HEK293 (cell line): ENCODE results near the gene SART1.

ENCODE experiments used
- BCL11A ChIP-seq: fragments of 450-650 bp; formaldehyde crosslinking; IDR thresholded peaks from 2 replicates; pipeline ENCODE4 v1.5.1; 2016; ENCODE audit warnings: low read depth, missing biosample characterization, missing genetic modification characterization
- KLF1 ChIP-seq: fragments of 450-650 bp; formaldehyde crosslinking; IDR thresholded peaks from 2 replicates; pipeline ENCODE4 v1.5.1; 2016; ENCODE audit warnings: missing biosample characterization, missing genetic modification characterization
- KLF8 ChIP-seq: fragments of 450-650 bp; formaldehyde crosslinking; IDR thresholded peaks from 2 replicates; pipeline ENCODE4 v1.5.1; 2016; ENCODE audit warnings: missing biosample characterization, missing genetic modification characterization
- KLF9 ChIP-seq: fragments of 450-650 bp; formaldehyde crosslinking; IDR thresholded peaks from 2 replicates; pipeline ENCODE4 v1.5.1; 2016; ENCODE audit warnings: missing biosample characterization, missing genetic modification characterization, low read depth
- OSR2 ChIP-seq: fragments of 450-650 bp; formaldehyde crosslinking; IDR thresholded peaks from 2 replicates; pipeline ENCODE4 v1.5.1; 2016; ENCODE audit warnings: missing biosample characterization, missing genetic modification characterization
- REPIN1 ChIP-seq: fragments of 450-650 bp; formaldehyde crosslinking; IDR thresholded peaks from 2 replicates; pipeline ENCODE4 v1.5.1; 2017; ENCODE audit warnings: missing biosample characterization, missing genetic modification characterization, low read depth
- ZBTB21 ChIP-seq: fragments of 450-650 bp; formaldehyde crosslinking; IDR thresholded peaks from 2 replicates; pipeline ENCODE4 v1.5.1; 2017; ENCODE audit warnings: missing biosample characterization, missing genetic modification characterization
- ZBTB8A ChIP-seq: fragments of 450-650 bp; formaldehyde crosslinking; IDR thresholded peaks from 2 replicates; pipeline ENCODE4 v1.5.1; 2016; ENCODE audit warnings: missing biosample characterization, missing genetic modification characterization
- ZNF112 ChIP-seq: fragments of 450-650 bp; formaldehyde crosslinking; IDR thresholded peaks from 2 replicates; pipeline ENCODE4 v1.5.0; 2017; ENCODE audit warnings: missing biosample characterization, missing genetic modification characterization
- ZNF155 ChIP-seq: fragments of 450-650 bp; formaldehyde crosslinking; IDR thresholded peaks from 2 replicates; pipeline ENCODE4 v1.5.1; 2016; ENCODE audit warnings: missing biosample characterization, missing genetic modification characterization
- ZNF184 ChIP-seq: fragments of 450-650 bp; IDR thresholded peaks from 2 replicates; pipeline ENCODE4 v1.5.1; 2018; ENCODE audit warnings: missing biosample characterization, mild to moderate bottlenecking, missing genetic modification characterization
- ZNF2 ChIP-seq: fragments of 450-650 bp; formaldehyde crosslinking; IDR thresholded peaks from 2 replicates; pipeline ENCODE4 v1.5.1; 2016; ENCODE audit warnings: missing biosample characterization, missing genetic modification characterization
- ZNF324 ChIP-seq: fragments of 450-650 bp; formaldehyde crosslinking; IDR thresholded peaks from 2 replicates; pipeline ENCODE4 v1.5.1; 2016; ENCODE audit warnings: missing biosample characterization, missing genetic modification characterization
- ZNF366 ChIP-seq: fragments of 450-650 bp; formaldehyde crosslinking; conservative IDR thresholded peaks from 2 replicates; pipeline ENCODE4 v1.5.1; 2016; ENCODE audit warnings: missing biosample characterization, missing genetic modification characterization
- ZNF530 ChIP-seq: fragments of 450-650 bp; formaldehyde crosslinking; IDR thresholded peaks from 2 replicates; pipeline ENCODE4 v1.5.1; 2016; ENCODE audit warnings: low read depth, missing biosample characterization, missing genetic modification characterization
- ZNF610 ChIP-seq: fragments of 450-650 bp; formaldehyde crosslinking; IDR thresholded peaks from 2 replicates; pipeline ENCODE4 v1.5.1; 2016; ENCODE audit warnings: missing biosample characterization, missing genetic modification characterization, borderline replicate concordance
- ZNF629 ChIP-seq: fragments of 450-650 bp; formaldehyde crosslinking; IDR thresholded peaks from 2 replicates; pipeline ENCODE4 v1.5.1; 2017; ENCODE audit warnings: missing biosample characterization, missing genetic modification characterization
- TF ChIP-seq, protein P1 (sequence below): fragments of 450-650 bp; formaldehyde crosslinking; IDR thresholded peaks from 2 replicates; pipeline ENCODE4 v1.5.1; 2017; ENCODE audit warnings: missing biosample characterization, missing genetic modification characterization
- TF ChIP-seq, protein P2 (sequence below): fragments of 450-650 bp; formaldehyde crosslinking; IDR thresholded peaks from 2 replicates; pipeline ENCODE4 v1.5.1; 2016; ENCODE audit warnings: missing biosample characterization, missing genetic modification characterization
- TF ChIP-seq, protein P3 (sequence below): fragments of 450-650 bp; formaldehyde crosslinking; IDR thresholded peaks from 2 replicates; pipeline ENCODE4 v1.5.1; 2016; ENCODE audit warnings: missing biosample characterization, missing genetic modification characterization
- TF ChIP-seq, protein P4 (sequence below): fragments of 450-650 bp; formaldehyde crosslinking; IDR thresholded peaks from 2 replicates; pipeline ENCODE4 v1.5.1; 2016; ENCODE audit warnings: missing biosample characterization, missing genetic modification characterization
- TF ChIP-seq, protein P5 (sequence below): fragments of 450-650 bp; formaldehyde crosslinking; IDR thresholded peaks from 2 replicates; pipeline ENCODE4 v1.5.1; 2016; ENCODE audit warnings: missing biosample characterization, missing genetic modification characterization, low read depth
- TF ChIP-seq, protein P6 (sequence below): fragments of 450-650 bp; formaldehyde crosslinking; optimal IDR thresholded peaks from 2 replicates; pipeline ENCODE3; 2016; ENCODE audit warnings: missing biosample characterization, mild to moderate bottlenecking, missing genetic modification characterization
- TF ChIP-seq, protein P7 (sequence below): fragments of 450-650 bp; formaldehyde crosslinking; IDR thresholded peaks from 2 replicates; pipeline ENCODE4 v1.5.1; 2016; ENCODE audit warnings: missing biosample characterization, missing genetic modification characterization, borderline replicate concordance
- TF ChIP-seq, protein P8 (sequence below): fragments of 450-650 bp; formaldehyde crosslinking; IDR thresholded peaks from 2 replicates; pipeline ENCODE4 v1.5.1; 2016; ENCODE audit warnings: missing biosample characterization, missing genetic modification characterization

Gene SART1

DNA sequence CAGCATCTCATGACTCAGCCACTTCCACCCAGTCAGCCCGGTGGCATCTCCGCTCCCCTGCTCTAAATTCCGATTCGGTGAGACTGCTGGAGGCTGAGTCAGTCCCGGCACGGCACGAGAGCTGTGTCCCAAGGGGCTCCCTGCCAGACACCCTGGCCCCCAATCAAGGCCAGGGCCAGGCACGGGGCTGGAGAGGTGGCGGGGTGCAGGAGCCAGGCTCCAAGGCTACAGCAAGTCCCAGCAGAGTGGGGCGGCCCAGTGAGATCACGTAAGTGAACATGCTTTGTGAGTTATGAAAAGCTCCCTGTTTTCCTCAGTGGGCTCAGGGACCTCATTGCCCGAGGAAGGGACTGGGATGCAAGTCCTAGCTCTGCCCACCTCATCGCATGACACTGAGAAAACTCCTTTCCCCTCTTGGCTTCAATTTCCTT lies 45.7 kb upstream of the SART1 start (continued):
- TF ChIP-seq, protein P1, sequence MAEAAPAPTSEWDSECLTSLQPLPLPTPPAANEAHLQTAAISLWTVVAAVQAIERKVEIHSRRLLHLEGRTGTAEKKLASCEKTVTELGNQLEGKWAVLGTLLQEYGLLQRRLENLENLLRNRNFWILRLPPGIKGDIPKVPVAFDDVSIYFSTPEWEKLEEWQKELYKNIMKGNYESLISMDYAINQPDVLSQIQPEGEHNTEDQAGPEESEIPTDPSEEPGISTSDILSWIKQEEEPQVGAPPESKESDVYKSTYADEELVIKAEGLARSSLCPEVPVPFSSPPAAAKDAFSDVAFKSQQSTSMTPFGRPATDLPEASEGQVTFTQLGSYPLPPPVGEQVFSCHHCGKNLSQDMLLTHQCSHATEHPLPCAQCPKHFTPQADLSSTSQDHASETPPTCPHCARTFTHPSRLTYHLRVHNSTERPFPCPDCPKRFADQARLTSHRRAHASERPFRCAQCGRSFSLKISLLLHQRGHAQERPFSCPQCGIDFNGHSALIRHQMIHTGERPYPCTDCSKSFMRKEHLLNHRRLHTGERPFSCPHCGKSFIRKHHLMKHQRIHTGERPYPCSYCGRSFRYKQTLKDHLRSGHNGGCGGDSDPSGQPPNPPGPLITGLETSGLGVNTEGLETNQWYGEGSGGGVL (tag by site-specific recombination): peak; percentile 28; the same call in 1 of the 2 replicates
- TF ChIP-seq BCL11A: 0 out of 2 replicates have a peak, but pooled peaks have one; percentile 26
- TF ChIP-seq ZNF610 (tag by site-specific recombination): no peak
- TF ChIP-seq, protein P2, sequence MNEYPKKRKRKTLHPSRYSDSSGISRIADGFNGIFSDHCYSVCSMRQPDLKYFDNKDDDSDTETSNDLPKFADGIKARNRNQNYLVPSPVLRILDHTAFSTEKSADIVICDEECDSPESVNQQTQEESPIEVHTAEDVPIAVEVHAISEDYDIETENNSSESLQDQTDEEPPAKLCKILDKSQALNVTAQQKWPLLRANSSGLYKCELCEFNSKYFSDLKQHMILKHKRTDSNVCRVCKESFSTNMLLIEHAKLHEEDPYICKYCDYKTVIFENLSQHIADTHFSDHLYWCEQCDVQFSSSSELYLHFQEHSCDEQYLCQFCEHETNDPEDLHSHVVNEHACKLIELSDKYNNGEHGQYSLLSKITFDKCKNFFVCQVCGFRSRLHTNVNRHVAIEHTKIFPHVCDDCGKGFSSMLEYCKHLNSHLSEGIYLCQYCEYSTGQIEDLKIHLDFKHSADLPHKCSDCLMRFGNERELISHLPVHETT (tag by site-specific recombination): peak; percentile 76; the same call in 1 of the 2 replicates
- peak; percentile 34; the same call in 1 of the 2 replicates for TF ChIP-seq ZNF324 (tag by site-specific recombination)
- peak; percentile 32; the same call in 1 of the 2 replicates for TF ChIP-seq ZBTB8A (tag by site-specific recombination)
- no peak for TF ChIP-seq ZNF530 (tag by site-specific recombination)
- peak; percentile 51 for TF ChIP-seq ZNF366
- TF ChIP-seq, protein P3, sequence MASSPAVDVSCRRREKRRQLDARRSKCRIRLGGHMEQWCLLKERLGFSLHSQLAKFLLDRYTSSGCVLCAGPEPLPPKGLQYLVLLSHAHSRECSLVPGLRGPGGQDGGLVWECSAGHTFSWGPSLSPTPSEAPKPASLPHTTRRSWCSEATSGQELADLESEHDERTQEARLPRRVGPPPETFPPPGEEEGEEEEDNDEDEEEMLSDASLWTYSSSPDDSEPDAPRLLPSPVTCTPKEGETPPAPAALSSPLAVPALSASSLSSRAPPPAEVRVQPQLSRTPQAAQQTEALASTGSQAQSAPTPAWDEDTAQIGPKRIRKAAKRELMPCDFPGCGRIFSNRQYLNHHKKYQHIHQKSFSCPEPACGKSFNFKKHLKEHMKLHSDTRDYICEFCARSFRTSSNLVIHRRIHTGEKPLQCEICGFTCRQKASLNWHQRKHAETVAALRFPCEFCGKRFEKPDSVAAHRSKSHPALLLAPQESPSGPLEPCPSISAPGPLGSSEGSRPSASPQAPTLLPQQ: 0 out of 2 replicates have a peak, but pooled peaks have one; percentile 34
- TF ChIP-seq, protein P4, sequence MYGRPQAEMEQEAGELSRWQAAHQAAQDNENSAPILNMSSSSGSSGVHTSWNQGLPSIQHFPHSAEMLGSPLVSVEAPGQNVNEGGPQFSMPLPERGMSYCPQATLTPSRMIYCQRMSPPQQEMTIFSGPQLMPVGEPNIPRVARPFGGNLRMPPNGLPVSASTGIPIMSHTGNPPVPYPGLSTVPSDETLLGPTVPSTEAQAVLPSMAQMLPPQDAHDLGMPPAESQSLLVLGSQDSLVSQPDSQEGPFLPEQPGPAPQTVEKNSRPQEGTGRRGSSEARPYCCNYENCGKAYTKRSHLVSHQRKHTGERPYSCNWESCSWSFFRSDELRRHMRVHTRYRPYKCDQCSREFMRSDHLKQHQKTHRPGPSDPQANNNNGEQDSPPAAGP (tag by site-specific recombination): peak; percentile 75
- TF ChIP-seq, protein P5, sequence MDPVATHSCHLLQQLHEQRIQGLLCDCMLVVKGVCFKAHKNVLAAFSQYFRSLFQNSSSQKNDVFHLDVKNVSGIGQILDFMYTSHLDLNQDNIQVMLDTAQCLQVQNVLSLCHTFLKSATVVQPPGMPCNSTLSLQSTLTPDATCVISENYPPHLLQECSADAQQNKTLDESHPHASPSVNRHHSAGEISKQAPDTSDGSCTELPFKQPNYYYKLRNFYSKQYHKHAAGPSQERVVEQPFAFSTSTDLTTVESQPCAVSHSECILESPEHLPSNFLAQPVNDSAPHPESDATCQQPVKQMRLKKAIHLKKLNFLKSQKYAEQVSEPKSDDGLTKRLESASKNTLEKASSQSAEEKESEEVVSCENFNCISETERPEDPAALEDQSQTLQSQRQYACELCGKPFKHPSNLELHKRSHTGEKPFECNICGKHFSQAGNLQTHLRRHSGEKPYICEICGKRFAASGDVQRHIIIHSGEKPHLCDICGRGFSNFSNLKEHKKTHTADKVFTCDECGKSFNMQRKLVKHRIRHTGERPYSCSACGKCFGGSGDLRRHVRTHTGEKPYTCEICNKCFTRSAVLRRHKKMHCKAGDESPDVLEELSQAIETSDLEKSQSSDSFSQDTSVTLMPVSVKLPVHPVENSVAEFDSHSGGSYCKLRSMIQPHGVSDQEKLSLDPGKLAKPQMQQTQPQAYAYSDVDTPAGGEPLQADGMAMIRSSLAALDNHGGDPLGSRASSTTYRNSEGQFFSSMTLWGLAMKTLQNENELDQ: no peak
- TF ChIP-seq, protein P6, sequence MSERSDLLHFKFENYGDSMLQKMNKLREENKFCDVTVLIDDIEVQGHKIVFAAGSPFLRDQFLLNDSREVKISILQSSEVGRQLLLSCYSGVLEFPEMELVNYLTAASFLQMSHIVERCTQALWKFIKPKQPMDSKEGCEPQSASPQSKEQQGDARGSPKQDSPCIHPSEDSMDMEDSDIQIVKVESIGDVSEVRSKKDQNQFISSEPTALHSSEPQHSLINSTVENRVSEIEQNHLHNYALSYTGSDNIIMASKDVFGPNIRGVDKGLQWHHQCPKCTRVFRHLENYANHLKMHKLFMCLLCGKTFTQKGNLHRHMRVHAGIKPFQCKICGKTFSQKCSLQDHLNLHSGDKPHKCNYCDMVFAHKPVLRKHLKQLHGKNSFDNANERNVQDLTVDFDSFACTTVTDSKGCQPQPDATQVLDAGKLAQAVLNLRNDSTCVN (tag by site-specific recombination): peak; percentile 29
- TF ChIP-seq ZNF112 (tag by site-specific recombination): no peak
- 0 out of 2 replicates have a peak, but pooled peaks have one; percentile 30 for TF ChIP-seq ZNF184
- peak; percentile 77 for TF ChIP-seq KLF8 (tag by site-specific recombination)
- no peak for TF ChIP-seq KLF9 (tag by site-specific recombination)
- 0 out of 2 replicates have a peak, but pooled peaks have one; percentile 25 for TF ChIP-seq OSR2 (tag by site-specific recombination)
- TF ChIP-seq ZBTB21: 0 out of 2 replicates have a peak, but pooled peaks have one; percentile 56
- TF ChIP-seq KLF1: no peak
- TF ChIP-seq ZNF2: no peak
- TF ChIP-seq ZNF155 (tag by site-specific recombination): no peak
- peak; percentile 87 for TF ChIP-seq ZNF629 (tag by site-specific recombination)
- TF ChIP-seq, protein P7, sequence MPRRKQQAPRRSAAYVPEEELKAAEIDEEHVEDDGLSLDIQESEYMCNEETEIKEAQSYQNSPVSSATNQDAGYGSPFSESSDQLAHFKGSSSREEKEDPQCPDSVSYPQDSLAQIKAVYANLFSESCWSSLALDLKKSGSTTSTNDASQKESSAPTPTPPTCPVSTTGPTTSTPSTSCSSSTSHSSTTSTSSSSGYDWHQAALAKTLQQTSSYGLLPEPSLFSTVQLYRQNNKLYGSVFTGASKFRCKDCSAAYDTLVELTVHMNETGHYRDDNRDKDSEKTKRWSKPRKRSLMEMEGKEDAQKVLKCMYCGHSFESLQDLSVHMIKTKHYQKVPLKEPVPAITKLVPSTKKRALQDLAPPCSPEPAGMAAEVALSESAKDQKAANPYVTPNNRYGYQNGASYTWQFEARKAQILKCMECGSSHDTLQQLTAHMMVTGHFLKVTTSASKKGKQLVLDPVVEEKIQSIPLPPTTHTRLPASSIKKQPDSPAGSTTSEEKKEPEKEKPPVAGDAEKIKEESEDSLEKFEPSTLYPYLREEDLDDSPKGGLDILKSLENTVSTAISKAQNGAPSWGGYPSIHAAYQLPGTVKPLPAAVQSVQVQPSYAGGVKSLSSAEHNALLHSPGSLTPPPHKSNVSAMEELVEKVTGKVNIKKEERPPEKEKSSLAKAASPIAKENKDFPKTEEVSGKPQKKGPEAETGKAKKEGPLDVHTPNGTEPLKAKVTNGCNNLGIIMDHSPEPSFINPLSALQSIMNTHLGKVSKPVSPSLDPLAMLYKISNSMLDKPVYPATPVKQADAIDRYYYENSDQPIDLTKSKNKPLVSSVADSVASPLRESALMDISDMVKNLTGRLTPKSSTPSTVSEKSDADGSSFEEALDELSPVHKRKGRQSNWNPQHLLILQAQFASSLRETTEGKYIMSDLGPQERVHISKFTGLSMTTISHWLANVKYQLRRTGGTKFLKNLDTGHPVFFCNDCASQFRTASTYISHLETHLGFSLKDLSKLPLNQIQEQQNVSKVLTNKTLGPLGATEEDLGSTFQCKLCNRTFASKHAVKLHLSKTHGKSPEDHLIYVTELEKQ: 0 out of 2 replicates have a peak, but pooled peaks have one; percentile 20
- TF ChIP-seq, protein P8, sequence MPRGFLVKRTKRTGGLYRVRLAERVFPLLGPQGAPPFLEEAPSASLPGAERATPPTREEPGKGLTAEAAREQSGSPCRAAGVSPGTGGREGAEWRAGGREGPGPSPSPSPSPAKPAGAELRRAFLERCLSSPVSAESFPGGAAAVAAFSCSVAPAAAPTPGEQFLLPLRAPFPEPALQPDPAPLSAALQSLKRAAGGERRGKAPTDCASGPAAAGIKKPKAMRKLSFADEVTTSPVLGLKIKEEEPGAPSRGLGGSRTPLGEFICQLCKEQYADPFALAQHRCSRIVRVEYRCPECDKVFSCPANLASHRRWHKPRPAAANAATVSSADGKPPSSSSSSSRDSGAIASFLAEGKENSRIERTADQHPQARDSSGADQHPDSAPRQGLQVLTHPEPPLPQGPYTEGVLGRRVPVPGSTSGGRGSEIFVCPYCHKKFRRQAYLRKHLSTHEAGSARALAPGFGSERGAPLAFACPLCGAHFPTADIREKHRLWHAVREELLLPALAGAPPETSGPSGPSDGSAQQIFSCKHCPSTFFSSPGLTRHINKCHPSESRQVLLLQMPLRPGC (tag by site-specific recombination): peak; percentile 85
- TF ChIP-seq REPIN1: no peak
